GM12801 (cell line): ENCODE data around the gene MORN5.

Source experiments
- CTCF ChIP-seq: IDR thresholded peaks from one replicate; pipeline ENCODE4 v1.5.1; 2011; ENCODE audit warnings: control low read depth; ENCODE audit not compliant: insufficient read length; ENCODE audit errors: extremely low read depth

MORN5 gene

GRCh38 chr9:122186777-122187470, 27.2 kb downstream of the MORN5 start:
- no peak for TF ChIP-seq CTCF

GRCh38 chr9:122188369-122188768, 28.7 kb downstream of the MORN5 start:
- TF ChIP-seq CTCF = no peak

- TF ChIP-seq CTCF = no peak
These were observed 31.1 kb downstream of the MORN5 start for GRCh38 chr9:122190597-122191381.

GRCh38 chr9:122191584-122191983, 31.9 kb downstream of the MORN5 start:
- TF ChIP-seq CTCF = no peak

- TF ChIP-seq CTCF = no peak
These were observed 32.7 kb downstream of the MORN5 start for GRCh38 chr9:122192261-122192875.

- TF ChIP-seq CTCF = no peak
These were observed 33.3 kb downstream of the MORN5 start for GRCh38 chr9:122192914-122193525.

- no peak for TF ChIP-seq CTCF
These were observed 33.9 kb downstream of the MORN5 start for GRCh38 chr9:122193651-122194050.
